ENCODE data around the gene ATP6V0D1.

The ATP6V0D1 gene

GRCh38 chr16:67400901-67401300 is 80.1 kb downstream of the ATP6V0D1 start:
- no peak for DNase-seq

GRCh38 chr16:67399749-67400704 is 80.9 kb downstream of the ATP6V0D1 start:
- no peak for DNase-seq

- DNase-seq: no peak
These were observed 81.7 kb downstream of the ATP6V0D1 start for GRCh38 chr16:67399218-67399733.

- DNase-seq: no peak
These were observed 82.3 kb downstream of the ATP6V0D1 start for GRCh38 chr16:67398546-67399217.

GRCh38 chr16:67397812-67398545 is 83.0 kb downstream of the ATP6V0D1 start:
- DNase-seq: no peak

- DNase-seq: no peak
These were observed 83.7 kb downstream of the ATP6V0D1 start for GRCh38 chr16:67397036-67397801.

GRCh38 chr16:67396159-67397035 is 84.6 kb downstream of the ATP6V0D1 start:
- DNase-seq: no peak

GRCh38 chr16:67395458-67396158 is 85.3 kb downstream of the ATP6V0D1 start:
- no peak for DNase-seq

- no peak for DNase-seq
These were observed 85.9 kb downstream of the ATP6V0D1 start for GRCh38 chr16:67395105-67395457.

GRCh38 chr16:67394155-67395104 is 86.5 kb downstream of the ATP6V0D1 start:
- no peak for DNase-seq

- no peak for DNase-seq
These were observed 87.2 kb downstream of the ATP6V0D1 start for GRCh38 chr16:67393788-67394154.

GRCh38 chr16:67393111-67393787 is 87.7 kb downstream of the ATP6V0D1 start, which contains the start of gene TPPP3:
Gene TPPP3 (minus strand): TSS chr16:67393498. CDS start chr16:67391111, 2,387 bp downstream.
- no peak for DNase-seq

- no peak for DNase-seq
These were observed 88.5 kb downstream of the ATP6V0D1 start for GRCh38 chr16:67392301-67393059.

- no peak for DNase-seq
These were observed 89.3 kb downstream of the ATP6V0D1 start for GRCh38 chr16:67391424-67392300.

GRCh38 chr16:67390816-67391423 is 90.0 kb downstream of the ATP6V0D1 start:
- no peak for DNase-seq

Measured in SIG-M5 (cell line).